NT2/D1 (cell line): Measurements from ENCODE around the gene PARS2.

ENCODE experiments used
- DNase-seq: peaks from one replicate; pipeline ENCODE4 v3.0.0-alpha.2; 2011; ENCODE audit warnings: low read depth, low spot score
- H3K27me3 ChIP-seq: 2 replicates; pipeline ENCODE4 v1.6.0; 2011; ENCODE audit warnings: mild to moderate bottlenecking; ENCODE audit not compliant: insufficient read length, insufficient read depth
- H3K36me3 ChIP-seq: 2 replicates; pipeline ENCODE4 v1.6.1; 2011; ENCODE audit warnings: mild to moderate bottlenecking, low read length, mixed read lengths; ENCODE audit not compliant: insufficient read depth, insufficient read length
- H3K4me1 ChIP-seq: 2 replicates; pipeline ENCODE4 v1.5.1; 2011; ENCODE audit not compliant: insufficient read depth, insufficient read length
- H3K4me3 ChIP-seq: 2 replicates; pipeline ENCODE4 v1.5.1; 2011; ENCODE audit warnings: low read depth; ENCODE audit not compliant: insufficient read length
- H3K9ac ChIP-seq: 2 replicates; pipeline ENCODE4 v1.6.0; 2011; ENCODE audit warnings: low read depth; ENCODE audit not compliant: insufficient read length
- H3K9me3 ChIP-seq: 2 replicates; pipeline ENCODE4 v1.5.1; 2011; ENCODE audit warnings: mild to moderate bottlenecking, low read length; ENCODE audit not compliant: insufficient read depth
- SUZ12 ChIP-seq: IDR thresholded peaks from 2 replicates; pipeline ENCODE4 v1.6.1; 2011; ENCODE audit not compliant: insufficient read length, insufficient read depth; ENCODE audit errors: extremely low read depth
- YY1 ChIP-seq: IDR thresholded peaks from 2 replicates; pipeline ENCODE4 v1.6.1; 2011; ENCODE audit not compliant: insufficient read length, insufficient read depth
- ZNF274 ChIP-seq: IDR thresholded peaks from 2 replicates; pipeline ENCODE4 v1.6.1; 2011; ENCODE audit warnings: mild to moderate bottlenecking, low read depth, low read length

PARS2 gene

DNA sequence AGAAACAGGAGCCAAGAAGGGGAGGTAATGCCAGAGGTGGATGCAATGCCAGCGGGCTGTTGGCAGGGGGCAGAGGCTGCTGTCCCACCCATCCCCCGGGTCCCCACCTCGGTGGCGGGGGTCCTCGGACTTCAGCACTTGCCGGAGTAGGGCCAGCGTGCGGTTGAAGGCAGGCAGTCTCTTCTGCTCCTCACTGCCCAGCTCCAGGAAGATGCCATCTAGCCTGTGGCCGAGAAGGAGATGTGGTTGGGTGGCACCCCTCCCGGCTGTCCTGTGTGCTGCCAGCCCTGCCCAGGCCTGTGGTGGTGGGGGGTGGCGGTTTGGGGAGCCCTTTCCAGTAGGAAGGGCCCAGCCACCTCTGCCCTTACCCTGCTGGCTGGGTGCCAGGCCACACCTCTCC is 23.3 kb upstream of the PARS2 start:
- Histone ChIP-seq H3K27me3 (no peaks in the 10 kb centered on the region), H3K36me3 (no peaks in the 10 kb centered on the region), H3K9me3 (peaks cover 12% of the 10 kb centered on the region; the same call in 1 of the 2 replicates), H3K9ac (no peak overlapping the region), H3K4me3 (no peak overlapping the region), H3K4me1 (peaks cover 15% of the 10 kb centered on the region)
- DNase-seq: no peak
- TF ChIP-seq YY1 (no peak), SUZ12 (no peak), ZNF274 (no peak)

DNA sequence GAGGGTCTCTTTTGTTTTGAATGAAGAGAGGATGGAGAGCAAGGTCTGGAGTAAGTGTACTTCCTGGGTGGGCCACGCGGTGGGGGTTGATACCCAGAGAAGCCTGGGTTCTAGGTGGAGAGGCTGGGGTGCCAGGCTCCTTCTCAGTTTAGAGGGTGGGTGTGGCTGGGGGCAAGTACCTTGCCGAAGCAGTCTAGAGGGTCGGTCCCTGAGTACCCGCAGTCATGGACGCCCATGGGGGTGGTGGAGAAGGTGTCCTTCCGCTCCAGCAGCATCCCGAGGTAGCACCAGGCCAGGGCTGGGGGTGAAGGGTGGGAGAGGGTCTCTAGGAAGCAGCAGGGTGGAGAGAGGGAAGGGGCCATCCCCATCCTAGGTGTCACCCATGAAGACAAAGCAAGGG is 22.5 kb upstream of the PARS2 start:
- Histone ChIP-seq H3K36me3 (no peaks in the 10 kb centered on the region), H3K9me3 (peaks cover 4% of the 10 kb centered on the region; the same call in 1 of the 2 replicates), H3K4me1 (peaks cover 15% of the 10 kb centered on the region), H3K27me3 (no peaks in the 10 kb centered on the region), H3K4me3 (no peak overlapping the region), H3K9ac (no peak overlapping the region)
- no peak for DNase-seq
- no peak for TF ChIP-seq YY1
- no peak for TF ChIP-seq ZNF274
- TF ChIP-seq SUZ12: no peak

DNA sequence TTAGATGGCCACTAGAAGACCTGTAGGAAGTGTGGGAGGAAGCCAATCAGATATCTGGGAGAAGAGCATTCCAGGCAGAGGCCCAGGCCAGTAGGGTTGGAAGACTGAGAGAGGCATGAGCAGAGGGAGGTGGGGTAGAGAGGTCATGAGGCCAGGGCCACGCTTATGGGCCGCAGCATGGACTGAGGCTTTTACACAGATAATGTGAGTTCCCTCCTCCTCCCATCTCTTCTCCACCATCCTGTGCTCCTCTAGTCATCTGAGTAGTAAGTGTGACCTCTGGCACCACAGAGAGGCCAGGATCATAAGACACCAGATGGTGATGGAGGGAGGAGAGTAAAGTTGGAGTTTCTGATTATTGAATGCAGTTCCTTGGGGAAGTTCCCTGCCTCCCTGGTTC is 19.7 kb upstream of the PARS2 start:
- H3K27me3 ChIP-seq: no peaks in the 10 kb centered on the region
- no peak overlapping the region for H3K4me3 ChIP-seq
- no peaks in the 10 kb centered on the region for H3K9me3 ChIP-seq
- no peaks in the 10 kb centered on the region for H3K36me3 ChIP-seq
- peaks cover 6% of the 10 kb centered on the region for H3K4me1 ChIP-seq
- no peak overlapping the region for H3K9ac ChIP-seq
- no peak for DNase-seq
- TF ChIP-seq ZNF274 (no peak), SUZ12 (no peak)

DNA sequence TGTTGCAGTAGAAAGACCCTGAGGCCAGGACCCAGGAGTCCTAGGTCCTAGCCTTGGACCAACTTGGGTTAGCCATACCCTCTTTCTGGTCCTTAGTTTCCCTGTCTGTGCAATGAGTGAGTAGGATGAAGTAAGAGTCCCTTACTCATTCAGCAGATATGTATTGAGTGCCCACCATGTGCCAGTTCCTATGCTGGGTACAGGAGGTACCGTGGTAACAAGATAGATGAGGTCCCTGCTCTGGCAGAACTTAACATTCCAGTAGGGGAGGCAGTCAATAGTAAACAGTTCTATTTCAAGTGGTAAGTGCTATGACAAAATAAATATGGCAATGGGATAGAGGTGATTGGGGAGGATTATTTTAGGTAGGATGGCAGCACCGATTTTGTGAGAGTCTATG is 18.3 kb upstream of the PARS2 start:
- DNase-seq: no peak
- Histone ChIP-seq H3K4me3 (no peak overlapping the region), H3K27me3 (no peaks in the 10 kb centered on the region), H3K9me3 (no peaks in the 10 kb centered on the region), H3K36me3 (no peaks in the 10 kb centered on the region), H3K9ac (no peak overlapping the region), H3K4me1 (no peaks in the 10 kb centered on the region)
- TF ChIP-seq YY1 (no peak), SUZ12 (no peak), ZNF274 (no peak)

DNA sequence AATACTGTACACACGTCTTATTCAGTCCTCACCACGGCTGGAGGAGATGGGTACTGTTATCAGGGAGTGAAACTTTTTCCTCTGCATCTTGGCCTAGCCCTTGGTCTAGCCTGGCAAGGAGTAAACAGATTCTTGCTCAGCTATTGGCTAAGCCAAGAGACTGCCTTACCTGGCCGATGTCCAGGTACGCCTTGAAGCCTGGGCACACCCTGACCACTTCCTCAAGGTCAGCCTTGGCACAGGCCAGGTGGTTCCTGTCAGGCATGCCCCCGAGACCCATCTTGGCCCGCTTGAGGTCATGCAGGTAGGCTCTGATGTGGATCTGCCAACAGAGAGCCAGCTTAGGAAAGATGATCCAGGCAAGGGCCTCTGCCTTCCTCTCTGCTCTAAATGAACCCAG is 17.8 kb upstream of the PARS2 start:
- H3K36me3 ChIP-seq: no peaks in the 10 kb centered on the region
- TF ChIP-seq SUZ12 (no peak), ZNF274 (no peak), YY1 (no peak)
- no peak overlapping the region for H3K9ac ChIP-seq
- H3K9me3 ChIP-seq: no peaks in the 10 kb centered on the region
- H3K4me1 ChIP-seq: no peaks in the 10 kb centered on the region
- no peak overlapping the region for H3K4me3 ChIP-seq
- DNase-seq: no peak
- H3K27me3 ChIP-seq: no peaks in the 10 kb centered on the region

DNA sequence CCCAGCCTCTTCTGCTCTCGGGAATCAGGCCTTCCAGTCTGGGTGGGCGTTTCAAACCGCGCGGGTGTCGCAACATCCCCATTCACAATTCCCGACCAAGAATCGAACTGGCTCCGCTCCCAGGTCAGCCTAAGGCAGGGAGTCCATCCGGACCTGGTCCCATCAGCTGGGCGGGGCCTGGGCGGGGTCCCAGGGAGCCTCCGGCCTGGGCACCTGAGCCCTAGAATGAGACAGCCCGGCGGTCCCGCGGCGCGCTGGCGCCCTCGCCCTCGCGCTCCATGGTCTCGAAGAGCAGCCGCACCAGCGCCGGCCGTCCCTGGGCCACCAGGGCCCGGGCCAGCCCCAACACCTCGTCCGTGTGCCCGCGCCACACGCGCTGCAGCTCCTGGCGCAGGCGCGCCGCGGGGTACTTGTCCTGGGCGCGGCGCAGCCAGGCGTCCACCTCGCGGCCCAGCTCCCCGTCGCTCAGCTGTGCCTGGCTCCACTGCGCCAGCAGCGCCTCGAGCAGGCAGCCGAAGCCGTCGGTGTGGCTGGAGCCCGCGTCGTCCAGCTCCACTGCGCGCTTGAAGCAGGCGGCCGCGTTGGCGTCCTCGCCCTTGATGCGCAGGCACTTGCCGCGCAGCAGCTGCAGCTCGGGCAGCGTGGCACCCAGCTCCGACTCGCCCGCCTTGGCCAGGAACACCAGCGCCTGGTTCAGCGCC is 16.9 kb upstream of the PARS2 start:
- no peak overlapping the region for H3K9ac ChIP-seq
- no peaks in the 10 kb centered on the region for H3K27me3 ChIP-seq
- H3K4me1 ChIP-seq: no peaks in the 10 kb centered on the region
- TF ChIP-seq YY1 (no peak), SUZ12 (no peak), ZNF274 (no peak)
- no peak for DNase-seq
- H3K9me3 ChIP-seq: no peaks in the 10 kb centered on the region
- no peak overlapping the region for H3K4me3 ChIP-seq
- no peaks in the 10 kb centered on the region for H3K36me3 ChIP-seq

DNA sequence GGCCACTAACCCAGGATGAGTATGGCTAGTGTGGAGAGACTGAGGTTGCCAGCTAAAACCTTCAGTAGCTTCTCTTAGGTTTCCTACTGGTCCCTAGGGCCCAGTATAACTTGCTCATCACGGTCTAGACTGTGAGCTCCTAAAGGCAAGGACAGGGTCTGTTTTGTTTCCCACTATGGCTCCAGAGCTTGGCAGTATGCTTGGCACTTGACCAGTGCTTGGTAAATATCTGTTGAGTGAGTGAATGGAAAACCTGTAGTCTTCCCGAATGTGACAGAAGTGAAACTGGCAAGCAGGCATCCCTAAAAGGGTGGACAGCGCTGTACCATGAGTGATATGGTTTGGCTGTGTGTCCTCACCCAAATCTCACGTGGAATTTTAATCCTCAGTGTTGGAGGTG is 13.1 kb upstream of the PARS2 start:
- Histone ChIP-seq H3K9ac (no peak overlapping the region), H3K4me3 (no peak overlapping the region), H3K27me3 (no peaks in the 10 kb centered on the region), H3K36me3 (no peaks in the 10 kb centered on the region), H3K4me1 (peaks cover 3% of the 10 kb centered on the region), H3K9me3 (no peaks in the 10 kb centered on the region)
- DNase-seq: no peak
- TF ChIP-seq SUZ12 (no peak), YY1 (no peak), ZNF274 (no peak)
